Measurements from ENCODE around the gene TNPO1.

TNPO1 gene

DNA sequence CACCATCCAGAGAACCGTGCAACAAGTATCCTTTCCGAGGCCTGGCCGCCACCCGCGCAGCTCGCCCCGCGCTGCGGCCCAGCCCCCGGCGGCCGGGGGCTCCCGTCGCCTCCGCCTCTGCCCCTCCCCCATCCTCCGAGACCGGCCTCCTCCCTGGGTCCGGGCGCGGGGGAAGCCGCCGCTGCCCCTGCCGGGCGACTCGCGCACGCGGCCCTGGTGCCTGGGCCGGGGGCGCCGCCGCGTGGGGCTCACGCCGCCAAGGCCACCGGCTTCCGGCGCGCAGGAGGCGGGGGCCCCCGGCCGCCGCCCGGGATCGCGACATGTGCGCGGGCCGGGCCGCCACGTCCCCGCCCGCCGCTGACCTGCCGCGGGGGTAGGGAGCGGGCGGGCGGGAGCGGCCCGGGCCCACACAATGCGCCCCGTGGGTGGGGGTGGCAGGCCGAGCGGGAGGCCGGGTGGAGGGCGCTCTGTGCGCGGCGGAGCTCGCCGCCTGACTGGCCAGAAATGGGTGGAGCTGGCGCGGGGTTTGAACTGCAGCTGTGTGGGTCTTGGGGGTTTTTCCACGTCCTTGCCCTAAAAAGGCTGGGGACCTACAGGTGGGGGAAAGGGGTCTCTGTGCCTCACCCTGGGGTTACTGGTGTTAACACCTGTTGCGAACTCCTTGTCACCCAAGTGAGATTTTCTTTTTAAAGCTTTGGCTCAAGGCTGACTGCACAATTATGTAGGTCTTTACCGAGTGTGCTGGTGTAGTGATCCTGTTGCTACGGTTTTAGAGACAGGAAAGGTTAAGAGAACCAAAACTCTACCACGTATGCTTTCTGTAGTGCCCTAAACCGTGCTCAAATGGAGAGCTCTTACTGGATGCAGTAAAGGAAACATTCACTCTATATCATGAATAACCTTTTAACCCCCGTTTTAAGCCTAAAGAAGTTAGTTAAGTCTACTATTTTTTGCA lies 32.3 kb downstream of the TNPO1 start:
- H3K4me3 ChIP-seq (ENCODE audit: low read depth, low read length) = peak overlapping the region; percentile 84
- DNase-seq (ENCODE audit: low read depth) = peak; percentile 76
- TF ChIP-seq, protein P1, sequence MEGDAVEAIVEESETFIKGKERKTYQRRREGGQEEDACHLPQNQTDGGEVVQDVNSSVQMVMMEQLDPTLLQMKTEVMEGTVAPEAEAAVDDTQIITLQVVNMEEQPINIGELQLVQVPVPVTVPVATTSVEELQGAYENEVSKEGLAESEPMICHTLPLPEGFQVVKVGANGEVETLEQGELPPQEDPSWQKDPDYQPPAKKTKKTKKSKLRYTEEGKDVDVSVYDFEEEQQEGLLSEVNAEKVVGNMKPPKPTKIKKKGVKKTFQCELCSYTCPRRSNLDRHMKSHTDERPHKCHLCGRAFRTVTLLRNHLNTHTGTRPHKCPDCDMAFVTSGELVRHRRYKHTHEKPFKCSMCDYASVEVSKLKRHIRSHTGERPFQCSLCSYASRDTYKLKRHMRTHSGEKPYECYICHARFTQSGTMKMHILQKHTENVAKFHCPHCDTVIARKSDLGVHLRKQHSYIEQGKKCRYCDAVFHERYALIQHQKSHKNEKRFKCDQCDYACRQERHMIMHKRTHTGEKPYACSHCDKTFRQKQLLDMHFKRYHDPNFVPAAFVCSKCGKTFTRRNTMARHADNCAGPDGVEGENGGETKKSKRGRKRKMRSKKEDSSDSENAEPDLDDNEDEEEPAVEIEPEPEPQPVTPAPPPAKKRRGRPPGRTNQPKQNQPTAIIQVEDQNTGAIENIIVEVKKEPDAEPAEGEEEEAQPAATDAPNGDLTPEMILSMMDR (IDR thresholded peaks at IDR 0.05; ENCODE audit: insufficient read depth, low read depth, low read length, missing control alignments) = no peak

DNA sequence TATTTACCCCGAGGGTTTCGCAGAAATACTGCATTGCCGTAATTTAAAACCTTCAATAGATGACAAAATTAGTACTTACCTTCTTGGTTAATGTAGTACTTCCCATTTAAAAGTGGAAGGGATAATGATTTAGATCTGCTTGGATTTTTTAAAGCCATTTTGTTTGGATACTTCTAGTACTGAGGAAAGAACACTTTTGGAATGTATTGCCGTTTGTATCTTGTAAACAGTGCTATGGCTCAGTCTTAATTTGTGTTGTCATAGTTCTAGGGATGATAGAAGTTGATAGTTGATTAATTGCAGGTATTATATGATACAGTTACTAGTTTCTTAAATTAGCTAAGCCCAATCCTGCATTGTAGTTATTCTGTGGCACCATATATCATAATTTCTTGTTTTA lies 33.1 kb downstream of the TNPO1 start:
- peak overlapping the region; percentile 84 for H3K4me3 ChIP-seq (ENCODE audit: low read depth, low read length)
- no peak for DNase-seq (ENCODE audit: low read depth)
- TF ChIP-seq, protein P1 (IDR thresholded peaks at IDR 0.05; ENCODE audit: insufficient read depth, low read depth, low read length, missing control alignments) = no peak

DNA sequence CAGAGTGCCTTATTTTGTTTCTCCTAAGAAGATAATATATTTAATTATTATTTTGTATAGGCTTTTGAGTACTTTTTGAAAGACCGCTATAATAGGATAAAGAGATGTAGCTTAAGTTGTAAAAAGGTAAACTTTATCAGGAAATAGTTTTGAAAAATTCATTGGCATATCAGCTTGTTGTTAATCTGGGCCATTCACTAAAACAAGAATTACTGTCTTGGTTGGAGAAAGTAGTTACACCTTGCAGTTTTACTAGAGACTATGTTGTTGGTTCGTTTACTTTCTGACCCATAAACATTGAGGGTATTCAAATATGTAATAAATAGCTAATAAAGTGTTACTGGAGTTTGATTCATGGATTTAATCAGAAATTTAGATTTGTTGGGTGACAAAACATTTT lies 33.7 kb downstream of the TNPO1 start:
- H3K4me3 ChIP-seq (ENCODE audit: low read depth, low read length) = peak overlapping the region; percentile 84
- DNase-seq (ENCODE audit: low read depth) = no peak
- TF ChIP-seq, protein P1 (IDR thresholded peaks at IDR 0.05; ENCODE audit: insufficient read depth, low read depth, low read length, missing control alignments) = no peak

DNA sequence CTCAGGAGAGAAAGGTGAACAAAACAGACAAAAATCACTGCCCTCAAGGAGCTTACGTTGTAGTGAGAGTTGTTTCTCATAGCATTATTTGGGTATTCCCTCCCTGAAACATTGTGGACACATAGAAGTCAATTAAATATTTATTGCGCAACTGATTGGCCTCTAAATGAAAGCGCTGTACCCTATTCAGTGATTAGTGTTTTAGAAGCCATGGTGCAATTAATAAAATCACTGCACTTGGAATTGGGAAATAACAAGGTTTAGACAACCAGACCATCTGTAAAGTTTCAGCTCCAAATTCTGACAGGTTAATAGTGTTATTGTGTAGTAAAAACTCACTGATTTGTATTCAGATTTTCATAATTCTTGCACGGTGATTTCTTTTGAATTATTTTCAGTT lies 35.9 kb downstream of the TNPO1 start:
- no peak overlapping the region for H3K4me3 ChIP-seq (ENCODE audit: low read depth, low read length)
- TF ChIP-seq, protein P1 (IDR thresholded peaks at IDR 0.05; ENCODE audit: insufficient read depth, low read depth, low read length, missing control alignments) = no peak
- no peak for DNase-seq (ENCODE audit: low read depth)

DNA sequence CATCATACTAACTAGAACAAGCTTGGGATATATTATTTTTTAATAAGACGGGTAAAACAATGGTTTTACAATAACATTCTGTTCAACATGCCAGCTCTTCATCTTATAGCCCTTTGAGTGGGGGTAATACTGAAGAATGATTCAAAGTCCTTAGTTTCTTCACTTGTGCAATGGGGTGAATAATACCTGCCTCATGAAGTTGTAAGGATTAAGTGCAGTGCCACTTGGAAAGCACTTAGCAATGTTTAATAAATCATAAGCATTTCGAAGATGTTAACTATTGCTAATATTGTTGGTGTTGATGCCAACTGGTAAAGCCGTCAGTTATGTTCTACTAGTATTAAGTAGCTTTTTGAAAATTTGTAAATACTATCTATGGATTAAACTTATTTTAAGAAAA lies 38.0 kb downstream of the TNPO1 start:
- H3K4me3 ChIP-seq (ENCODE audit: low read depth, low read length) = no peak overlapping the region
- no peak for DNase-seq (ENCODE audit: low read depth)
- TF ChIP-seq, protein P1 (IDR thresholded peaks at IDR 0.05; ENCODE audit: insufficient read depth, low read depth, low read length, missing control alignments) = no peak

DNA sequence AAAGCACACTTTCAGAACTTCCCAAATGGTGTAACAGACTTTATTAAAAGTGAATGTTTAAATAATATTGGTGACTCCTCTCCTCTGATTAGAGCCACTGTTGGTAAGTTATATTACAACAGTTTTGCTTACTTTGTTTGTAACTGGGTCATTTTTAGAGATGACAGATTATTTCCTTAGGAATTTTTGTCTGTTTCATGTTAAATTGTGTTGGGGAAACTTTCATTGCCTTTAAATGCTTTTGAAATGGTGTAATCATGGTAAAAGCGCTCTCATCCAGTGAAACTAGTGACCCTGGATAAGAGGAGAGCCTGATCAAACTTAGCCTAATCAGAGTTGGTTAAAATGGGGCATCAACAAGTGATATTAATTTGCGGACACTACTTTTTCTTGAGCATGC lies 39.4 kb downstream of the TNPO1 start:
- H3K4me3 ChIP-seq (ENCODE audit: low read depth, low read length) = no peak overlapping the region
- TF ChIP-seq, protein P1 (IDR thresholded peaks at IDR 0.05; ENCODE audit: insufficient read depth, low read depth, low read length, missing control alignments) = no peak
- no peak for DNase-seq (ENCODE audit: low read depth)
